ENCODE measurements around the gene B4GALT1.
"Not testable (repeated sequence)": the region's sequence is repeated elsewhere in the genome, so short reads cannot be mapped to it uniquely, and the experiment has no call there.

The B4GALT1 gene

DNA sequence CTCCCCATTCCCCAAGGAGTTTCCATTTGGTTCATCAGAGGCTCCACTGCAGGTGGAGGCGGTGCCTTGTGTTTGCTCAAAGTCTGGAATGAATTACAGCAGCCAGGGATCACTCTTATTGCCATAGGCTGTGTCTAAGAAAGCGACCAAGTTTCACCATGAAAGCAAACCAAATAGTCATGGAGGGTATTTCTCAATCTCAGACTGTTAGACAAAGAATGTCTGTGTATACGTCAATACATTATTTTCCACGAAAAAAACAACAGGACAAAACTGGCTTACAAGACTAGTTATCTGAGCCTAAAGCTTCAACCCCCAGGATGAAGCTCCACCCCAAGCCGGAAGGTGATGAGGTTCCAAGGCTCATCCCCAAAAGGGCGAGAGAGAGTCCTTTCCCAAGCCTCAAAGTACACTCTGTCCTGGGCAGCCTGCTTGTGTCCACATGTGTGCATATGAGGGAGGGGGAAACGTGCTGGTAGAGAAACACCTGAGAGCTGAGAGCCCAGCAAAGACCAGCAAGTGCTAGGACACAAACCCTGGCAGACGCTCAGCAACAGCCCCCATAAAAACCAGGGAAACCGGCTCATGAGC is 4.3 kb downstream of the B4GALT1 start:
- Histone ChIP-seq H3K27me3 (no peaks in the 10 kb centered on the region), H3K36me3 (no peaks in the 10 kb centered on the region), H4K20me1 (peaks cover 63% of the 10 kb centered on the region), H3K4me1 (peaks cover 88% of the 10 kb centered on the region), H3K27ac (peak overlapping the region; percentile 92; the same call in 1 of the 2 replicates), H3K4me3 (no peak overlapping the region), H3K9ac (peak overlapping the region; percentile 94; the same call in 1 of the 2 replicates), H3K9me3 (no peaks in the 10 kb centered on the region), H3K4me2 (peak overlapping the region; percentile 97)
- no peak for TF ChIP-seq Cebpa-rat (IDR thresholded peaks at IDR 0.05)

DNA sequence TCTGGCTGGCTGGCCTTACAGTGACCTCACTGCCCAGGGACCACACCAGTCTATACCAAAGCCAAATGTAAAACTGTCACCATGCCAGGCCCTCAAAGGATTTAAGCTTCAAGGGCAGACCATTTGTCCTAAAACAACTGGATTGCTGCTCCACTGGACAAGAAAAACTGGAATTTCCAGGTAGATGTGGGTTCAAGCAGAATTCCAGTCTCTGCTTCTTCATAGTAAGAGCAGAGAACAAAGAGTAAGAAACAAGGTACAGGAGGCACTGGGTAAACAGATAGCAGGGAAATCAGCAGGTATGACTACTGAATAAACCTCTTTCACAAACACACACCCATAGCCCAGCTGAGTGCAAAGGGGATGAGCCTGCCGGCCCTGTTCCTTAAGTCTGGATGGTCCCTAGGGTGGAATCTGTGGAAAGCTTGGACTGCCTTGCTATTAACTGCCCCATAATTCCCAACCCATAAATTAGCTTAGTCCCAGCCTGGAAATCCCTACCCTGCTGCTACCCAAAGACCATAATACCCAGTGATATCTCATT is 5.5 kb downstream of the B4GALT1 start:
- peaks cover 89% of the 10 kb centered on the region for H3K4me1 ChIP-seq
- peak overlapping the region; percentile 97 for H3K4me2 ChIP-seq
- no peaks in the 10 kb centered on the region for H3K9me3 ChIP-seq
- H4K20me1 ChIP-seq = peaks cover 63% of the 10 kb centered on the region
- TF ChIP-seq Cebpa-rat (IDR thresholded peaks at IDR 0.05) = no peak
- peak overlapping the region; percentile 9; the same call in 1 of the 2 replicates for H3K27ac ChIP-seq
- no peaks in the 10 kb centered on the region for H3K27me3 ChIP-seq
- H3K36me3 ChIP-seq = no peaks in the 10 kb centered on the region
- no peak overlapping the region for H3K4me3 ChIP-seq
- H3K9ac ChIP-seq = no peak overlapping the region

DNA sequence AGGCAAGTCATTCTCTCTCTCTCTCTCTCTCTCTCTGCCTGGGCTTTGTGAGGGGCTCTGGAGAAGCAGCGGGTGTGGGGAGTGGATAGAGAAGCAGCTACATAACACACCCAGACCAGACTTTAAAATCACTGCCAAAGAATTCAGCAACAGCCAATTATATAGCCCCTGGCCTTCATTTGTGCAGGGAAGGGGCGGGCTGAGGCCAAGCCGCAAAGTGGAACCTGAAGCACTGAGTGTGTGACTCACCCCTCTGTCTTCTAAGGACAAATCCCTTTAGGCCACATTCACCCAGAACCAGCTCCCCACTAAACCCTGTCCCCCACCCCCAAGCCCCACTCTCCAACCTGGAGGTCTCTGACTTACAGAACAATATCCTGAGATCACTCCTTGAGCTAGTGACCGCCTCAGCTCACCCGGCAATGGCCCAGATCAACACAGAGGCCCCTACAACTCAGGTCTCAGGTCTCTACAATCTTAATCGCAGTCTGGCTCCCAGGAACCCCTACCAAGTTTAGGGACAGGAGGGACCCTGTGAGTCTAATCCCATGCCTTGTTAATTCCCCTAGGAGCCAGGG is 6.0 kb downstream of the B4GALT1 start:
- H4K20me1 ChIP-seq = peaks cover 63% of the 10 kb centered on the region
- no peaks in the 10 kb centered on the region for H3K27me3 ChIP-seq
- peaks cover 89% of the 10 kb centered on the region for H3K4me1 ChIP-seq
- H3K4me3 ChIP-seq = no peak overlapping the region
- H3K4me2 ChIP-seq = peak overlapping the region; percentile 97
- H3K9me3 ChIP-seq = no peaks in the 10 kb centered on the region
- TF ChIP-seq Cebpa-rat (IDR thresholded peaks at IDR 0.05) = no peak
- H3K27ac ChIP-seq = peak overlapping the region; percentile 67
- no peaks in the 10 kb centered on the region for H3K36me3 ChIP-seq
- H3K9ac ChIP-seq = peak overlapping the region; percentile 46

DNA sequence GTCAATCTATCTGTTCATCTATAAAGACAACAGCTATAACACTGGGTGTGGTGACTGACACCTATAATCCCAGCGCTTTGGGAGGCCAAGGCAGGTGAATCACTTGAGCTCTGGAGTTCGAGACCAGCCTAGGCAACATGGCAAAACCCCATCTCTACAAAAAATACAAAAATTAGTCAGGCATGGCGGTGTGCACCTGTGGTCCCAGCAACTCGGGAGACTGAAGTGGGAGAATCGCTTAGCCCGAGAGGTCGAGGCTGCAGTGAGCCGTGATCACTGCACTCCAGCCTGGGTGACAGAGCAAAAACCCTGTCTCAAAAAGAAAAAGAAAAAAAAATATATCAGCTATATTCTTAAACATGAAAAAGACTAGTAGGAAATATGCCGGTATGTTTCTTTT is 6.7 kb downstream of the B4GALT1 start:
- H3K27ac ChIP-seq = peak overlapping the region; percentile 67; the same call in 1 of the 2 replicates
- H3K4me3 ChIP-seq = 0 out of 2 replicates have a peak overlapping the region, but pooled peaks have one; percentile 6
- H4K20me1 ChIP-seq = peaks cover 63% of the 10 kb centered on the region
- peak overlapping the region; percentile 97 for H3K4me2 ChIP-seq
- not testable (repeated sequence) for H3K36me3 ChIP-seq, H3K9me3 ChIP-seq, H3K27me3 ChIP-seq
- H3K9ac ChIP-seq = peak overlapping the region; percentile 46; the same call in 1 of the 2 replicates
- H3K4me1 ChIP-seq = peaks cover 89% of the 10 kb centered on the region

DNA sequence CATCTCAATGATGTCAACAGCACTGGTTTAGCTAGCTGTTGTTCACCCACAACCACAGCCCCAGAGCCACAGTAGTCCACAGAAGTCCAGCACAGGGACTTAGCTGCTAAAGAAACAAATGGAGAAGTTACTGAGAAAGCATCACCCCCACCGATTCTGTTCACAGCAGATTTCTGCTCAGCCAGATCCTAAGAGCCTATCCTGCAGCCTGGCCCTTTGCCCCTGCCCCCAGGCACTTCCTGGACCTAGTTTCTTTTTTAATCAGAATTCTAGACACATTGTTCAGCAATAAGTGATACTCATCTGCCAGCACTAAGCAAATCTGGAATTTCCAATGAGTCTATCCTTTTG is 7.4 kb downstream of the B4GALT1 start:
- Histone ChIP-seq H3K27ac (peak overlapping the region; percentile 67), H3K9ac (peak overlapping the region; percentile 46; the same call in 1 of the 2 replicates), H3K4me3 (peak overlapping the region; percentile 28; the same call in 1 of the 2 replicates), H3K36me3 (peaks cover 11% of the 10 kb centered on the region; the same call in 1 of the 2 replicates), H4K20me1 (peaks cover 63% of the 10 kb centered on the region), H3K9me3 (peaks cover 9% of the 10 kb centered on the region; the same call in 1 of the 2 replicates), H3K4me1 (peaks cover 89% of the 10 kb centered on the region), H3K27me3 (no peaks in the 10 kb centered on the region), H3K4me2 (peak overlapping the region; percentile 97)
- TF ChIP-seq Cebpa-rat (IDR thresholded peaks at IDR 0.05) = no peak

DNA sequence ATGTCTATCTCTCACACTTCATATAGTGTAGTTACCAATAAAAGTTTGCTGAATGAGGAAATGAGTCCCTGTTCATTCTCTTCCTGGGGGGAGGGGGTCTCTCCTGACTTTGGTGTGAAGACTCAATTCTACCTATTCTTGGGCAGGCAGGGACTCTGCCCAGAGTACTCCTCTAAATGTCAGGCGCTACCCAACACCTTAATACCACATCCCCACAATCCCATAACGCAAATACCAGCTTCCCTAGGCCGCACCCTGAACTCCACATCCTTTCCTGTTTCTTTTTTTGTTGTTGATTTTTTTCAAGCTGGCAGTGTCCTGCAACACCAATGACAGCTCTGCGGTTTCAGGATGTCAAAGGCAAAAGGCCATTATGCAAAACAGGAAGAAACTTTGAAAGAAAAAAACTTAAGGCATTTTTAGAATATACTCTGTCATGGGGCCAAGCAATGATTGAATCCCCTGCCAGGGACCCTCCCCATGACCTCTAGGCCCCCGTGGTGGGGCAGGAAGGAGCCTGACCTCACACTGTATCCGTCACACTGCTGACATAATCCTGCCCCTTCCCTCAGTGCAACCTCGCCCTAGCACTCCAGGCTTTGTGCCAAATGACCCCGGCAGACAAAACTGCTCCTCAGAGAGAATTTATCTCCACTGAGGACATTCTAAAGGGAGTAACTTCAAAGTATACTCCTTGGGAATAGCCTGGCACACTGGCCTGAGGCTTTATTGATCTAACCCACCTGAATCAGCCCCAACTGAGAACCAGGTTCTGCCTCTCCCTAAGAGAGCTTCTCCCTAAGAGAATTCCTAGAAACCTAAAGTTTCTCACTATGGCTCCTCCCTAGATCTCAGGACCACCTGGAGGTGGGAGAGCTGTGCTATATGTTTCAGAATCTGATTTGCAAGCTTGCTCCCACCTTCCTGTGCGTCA is 8.0 kb downstream of the B4GALT1 start:
- Histone ChIP-seq H3K9me3 (peaks cover 15% of the 10 kb centered on the region; the same call in 1 of the 2 replicates), H3K4me2 (peak overlapping the region; percentile 97), H4K20me1 (peaks cover 56% of the 10 kb centered on the region), H3K9ac (peak overlapping the region; percentile 46), H3K4me1 (peaks cover 89% of the 10 kb centered on the region), H3K36me3 (peaks cover 12% of the 10 kb centered on the region; the same call in 1 of the 2 replicates), H3K27ac (peak overlapping the region; percentile 67), H3K27me3 (no peaks in the 10 kb centered on the region), H3K4me3 (peak overlapping the region; percentile 28)
- TF ChIP-seq Cebpa-rat (IDR thresholded peaks at IDR 0.05) = no peak

DNA sequence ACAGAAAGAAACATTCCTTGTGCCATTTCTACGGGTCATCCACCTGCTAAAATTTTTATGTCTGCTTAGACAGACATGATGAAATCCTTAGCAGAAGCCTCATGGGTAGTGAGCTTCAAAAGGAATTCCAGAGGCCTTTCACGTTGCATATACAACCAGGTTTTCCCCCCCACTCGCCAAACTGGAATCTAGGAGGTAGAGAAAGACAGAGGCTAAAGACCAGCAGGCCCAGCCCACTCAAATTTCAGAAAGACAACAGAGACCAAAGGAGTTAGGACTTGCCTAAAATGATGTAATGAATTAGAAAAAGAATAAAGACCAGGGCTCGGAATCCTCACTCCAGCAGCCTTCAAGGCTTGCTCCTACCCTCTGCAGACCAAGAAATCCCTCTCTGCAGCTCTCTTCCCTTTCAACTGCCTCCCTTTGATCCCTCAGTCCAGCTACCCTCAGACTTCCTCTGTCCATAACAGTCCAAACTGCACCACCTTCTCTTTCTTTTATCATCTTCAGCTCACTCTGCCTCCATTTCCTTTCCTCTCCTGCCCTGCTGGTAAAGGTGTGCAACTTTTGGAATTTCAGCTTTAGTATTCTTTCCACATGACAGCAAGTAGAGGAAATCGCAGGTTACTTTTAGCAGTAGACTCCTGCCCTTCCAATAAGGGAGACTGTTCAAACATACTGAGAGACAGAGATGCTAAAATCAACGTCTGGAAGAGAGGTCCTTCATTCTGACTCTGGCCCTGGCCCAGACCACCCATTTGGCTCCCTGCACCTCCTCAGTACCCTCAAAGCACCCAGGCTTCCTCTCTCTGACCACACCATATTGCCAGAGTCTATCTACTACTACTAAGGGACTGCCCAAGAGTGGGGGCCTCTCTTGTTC is 8.9 kb downstream of the B4GALT1 start:
- Histone ChIP-seq H4K20me1 (peaks cover 47% of the 10 kb centered on the region), H3K4me3 (peak overlapping the region; percentile 28), H3K36me3 (peaks cover 12% of the 10 kb centered on the region; the same call in 1 of the 2 replicates), H3K27ac (peak overlapping the region; percentile 67), H3K4me1 (peaks cover 87% of the 10 kb centered on the region), H3K9me3 (peaks cover 15% of the 10 kb centered on the region; the same call in 1 of the 2 replicates), H3K4me2 (peak overlapping the region; percentile 97), H3K27me3 (no peaks in the 10 kb centered on the region), H3K9ac (peak overlapping the region; percentile 46)
- no peak for TF ChIP-seq Cebpa-rat (IDR thresholded peaks at IDR 0.05)

DNA sequence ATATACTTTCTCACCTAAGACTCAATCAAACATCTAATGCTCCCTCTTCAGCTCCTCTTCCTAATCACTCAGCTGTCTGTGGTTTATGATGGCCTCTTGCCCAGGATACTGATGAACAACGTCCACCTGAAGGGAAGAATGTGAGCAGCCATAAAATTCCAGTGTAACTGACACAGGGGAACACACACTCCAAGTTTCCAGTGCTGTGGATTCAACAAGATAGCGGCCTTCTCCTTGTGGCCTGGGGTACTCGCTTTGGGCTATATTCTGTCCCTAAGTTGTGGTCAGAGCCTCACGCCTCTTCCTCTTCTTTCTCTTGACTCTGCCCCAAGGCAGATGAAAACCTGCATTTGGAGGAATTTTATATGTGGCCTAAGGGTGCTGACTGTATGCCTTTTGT is 11.7 kb downstream of the B4GALT1 start:
- Histone ChIP-seq H3K4me2 (peak overlapping the region; percentile 54), H3K4me3 (no peak overlapping the region), H3K27ac (peak overlapping the region; percentile 51), H4K20me1 (peaks cover 23% of the 10 kb centered on the region), H3K36me3 (peaks cover 12% of the 10 kb centered on the region; the same call in 1 of the 2 replicates), H3K9me3 (peaks cover 22% of the 10 kb centered on the region; the same call in 1 of the 2 replicates), H3K27me3 (no peaks in the 10 kb centered on the region), H3K4me1 (peaks cover 87% of the 10 kb centered on the region), H3K9ac (no peak overlapping the region)
- no peak for TF ChIP-seq Cebpa-rat (IDR thresholded peaks at IDR 0.05)
